HG03159 (cell line): ENCODE results near the gene PTPRG.

Experiments used
- ATAC-seq: cut with Tn5 transposase; IDR thresholded peaks from one replicate; pipeline ENCODE4 v1.9.1; 2021; ENCODE audit warnings: mild to moderate bottlenecking, moderate library complexity; ENCODE audit not compliant: unreplicated experiment

PTPRG gene

GRCh38 chr3:61908382-61908781 is 347.0 kb downstream of the PTPRG start:
- ATAC-seq: no peak

- no peak for ATAC-seq
Measured at GRCh38 chr3:61910732-61911131, 349.4 kb downstream of the PTPRG start.

DNA sequence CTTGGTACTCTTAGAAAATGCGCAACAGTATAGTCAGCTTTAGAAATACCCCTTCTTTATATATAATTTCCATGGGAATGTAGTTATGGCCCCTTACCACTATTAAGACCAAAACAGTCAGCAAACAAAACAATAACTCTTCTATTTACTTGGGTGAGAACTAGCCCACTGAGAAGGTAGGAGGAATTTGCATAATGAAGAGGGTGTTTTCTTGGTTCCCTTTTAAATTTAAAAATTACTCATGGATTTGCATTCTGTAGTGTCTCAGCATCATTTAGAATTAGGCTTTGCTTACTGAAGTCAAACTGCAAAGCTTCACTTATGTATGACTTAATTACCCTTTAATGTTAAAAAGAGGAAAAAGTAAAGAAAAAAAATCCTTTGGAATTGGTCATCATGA is 350.8 kb downstream of the PTPRG start:
- ATAC-seq: peak; percentile 92

- ATAC-seq: no peak
Measured at GRCh38 chr3:61913701-61914100, 352.3 kb downstream of the PTPRG start.

- ATAC-seq: no peak
Measured at GRCh38 chr3:61914276-61914675, 352.9 kb downstream of the PTPRG start.

DNA sequence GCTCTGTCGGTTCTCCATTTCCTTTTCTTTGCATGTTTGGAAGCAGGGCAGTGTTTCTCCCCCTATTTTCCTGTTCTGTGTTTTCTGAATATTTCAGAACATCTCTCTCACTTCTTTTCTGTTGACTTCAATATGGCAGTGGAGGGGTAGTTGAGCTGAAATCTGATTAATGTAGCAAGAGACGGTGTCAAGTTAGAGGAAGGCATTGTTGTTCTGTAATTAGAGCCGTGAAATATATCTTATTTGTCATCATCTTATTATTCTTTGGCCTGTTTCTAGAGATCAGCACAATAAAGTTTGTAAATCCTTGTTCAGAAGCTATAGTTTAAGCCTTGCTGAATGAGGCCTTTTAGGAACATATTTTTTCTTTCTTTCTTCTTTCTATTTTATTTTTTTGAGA is 353.9 kb downstream of the PTPRG start:
- no peak for ATAC-seq

- ATAC-seq: no peak
Measured at GRCh38 chr3:61919371-61919770, 358.0 kb downstream of the PTPRG start.

GRCh38 chr3:61922118-61922517 is 360.7 kb downstream of the PTPRG start:
- ATAC-seq: no peak

DNA sequence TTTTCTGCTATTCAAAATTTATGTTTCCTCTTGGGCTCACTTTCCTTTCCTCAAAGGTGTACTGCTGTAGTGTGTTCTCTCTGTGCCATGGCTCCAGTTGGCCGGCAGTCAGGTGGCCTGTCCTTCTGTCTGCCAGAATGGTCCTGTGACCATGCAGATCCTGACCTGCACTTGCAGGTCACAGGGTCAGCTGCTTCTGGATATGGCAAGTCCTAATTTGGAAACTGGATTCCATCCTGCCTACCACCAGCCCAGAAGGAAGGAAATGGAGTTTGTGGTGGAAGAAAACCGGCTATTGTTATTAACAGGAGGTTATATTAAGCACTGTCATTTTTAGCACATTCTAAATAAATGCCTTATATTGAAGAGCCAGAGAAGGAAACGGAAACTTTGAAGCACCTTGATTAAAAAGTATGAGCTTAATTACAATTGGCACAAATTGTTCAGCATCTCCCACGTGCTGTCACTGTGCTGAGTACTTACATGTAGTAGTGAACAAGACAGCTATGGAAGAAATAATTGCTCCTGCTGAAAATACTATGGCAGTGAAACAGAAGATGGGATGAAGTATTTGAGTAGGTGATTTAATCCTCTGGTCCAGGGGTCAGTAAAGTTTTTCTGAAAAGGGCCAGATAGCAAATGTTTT is 362.8 kb downstream of the PTPRG start:
- no peak for ATAC-seq

DNA sequence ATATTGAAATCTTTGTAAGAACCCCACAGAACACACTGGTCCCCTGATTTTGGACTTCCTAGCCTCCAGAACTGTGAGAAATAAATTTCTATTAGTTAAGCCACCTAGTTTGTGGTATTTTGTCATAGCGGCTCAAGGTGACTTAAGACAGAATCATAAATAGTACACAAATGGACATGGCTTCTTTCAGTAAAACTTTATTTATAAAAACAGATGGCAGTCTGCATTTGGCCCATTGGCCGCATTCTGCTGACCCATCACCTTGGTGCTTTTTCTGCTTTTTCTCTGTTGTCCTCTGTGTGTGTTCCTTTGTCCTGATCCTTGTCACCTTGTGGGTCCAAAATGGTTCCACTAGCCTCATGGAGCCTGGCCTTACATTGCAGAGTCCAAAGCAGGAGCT is 363.6 kb downstream of the PTPRG start:
- ATAC-seq: no peak

DNA sequence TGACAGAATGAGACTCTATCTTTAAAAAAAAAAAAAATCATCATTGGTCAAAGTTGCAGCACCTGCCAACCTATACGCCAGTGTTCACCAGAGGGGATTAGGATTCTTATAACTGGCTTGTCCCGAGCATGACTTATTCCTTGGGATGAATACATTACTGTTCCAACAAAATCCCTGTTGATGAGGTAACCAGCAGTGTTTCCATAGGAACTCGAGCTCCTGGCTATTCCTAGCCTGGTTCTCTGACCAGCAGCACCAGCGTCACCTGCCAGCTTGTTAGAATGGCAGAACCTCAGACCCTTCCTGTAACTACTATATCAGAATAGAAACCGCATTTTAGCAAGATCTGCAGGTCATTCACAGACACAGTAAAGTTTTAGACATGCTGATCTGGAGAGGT is 364.4 kb downstream of the PTPRG start:
- ATAC-seq: no peak

DNA sequence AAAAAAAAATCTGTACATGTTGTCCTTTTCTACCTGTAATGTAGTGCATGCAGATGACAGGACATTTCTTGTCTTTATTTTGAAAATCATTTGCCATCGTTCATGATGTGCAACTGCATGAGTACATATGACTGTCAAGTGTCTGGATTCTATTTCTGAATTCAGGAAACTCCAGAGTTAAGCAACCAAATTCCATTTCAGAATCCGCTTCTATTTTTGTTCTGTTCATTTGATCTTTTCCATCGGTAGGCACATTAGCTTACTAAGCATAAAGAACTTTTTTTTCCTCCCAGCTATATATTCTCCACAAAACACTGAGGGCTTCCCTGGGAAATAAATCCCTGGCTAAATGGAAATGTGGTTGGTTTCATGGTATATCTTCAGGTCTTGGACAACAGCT is 365.6 kb downstream of the PTPRG start:
- ATAC-seq: no peak

- no peak for ATAC-seq
Measured at GRCh38 chr3:61927332-61927731, 366.0 kb downstream of the PTPRG start.

DNA sequence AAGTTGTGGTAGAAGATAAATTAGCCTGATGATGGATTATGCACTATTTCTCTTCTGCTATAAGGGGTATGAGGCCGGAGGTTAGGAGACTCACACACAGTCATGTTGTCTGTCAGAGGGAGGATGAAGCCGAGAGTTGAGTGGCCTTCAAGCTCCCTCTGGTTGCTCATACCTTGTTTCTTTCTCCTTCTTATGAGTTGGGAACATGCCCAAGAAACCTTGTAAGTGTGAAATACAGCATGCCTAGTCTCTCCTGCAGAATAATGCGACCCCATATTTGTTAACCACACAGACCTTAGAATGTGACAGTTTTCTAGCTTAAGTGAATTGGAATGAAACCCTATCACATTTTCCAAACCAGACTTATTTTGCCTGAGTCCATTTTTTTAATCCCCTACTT is 366.7 kb downstream of the PTPRG start:
- ATAC-seq: no peak

DNA sequence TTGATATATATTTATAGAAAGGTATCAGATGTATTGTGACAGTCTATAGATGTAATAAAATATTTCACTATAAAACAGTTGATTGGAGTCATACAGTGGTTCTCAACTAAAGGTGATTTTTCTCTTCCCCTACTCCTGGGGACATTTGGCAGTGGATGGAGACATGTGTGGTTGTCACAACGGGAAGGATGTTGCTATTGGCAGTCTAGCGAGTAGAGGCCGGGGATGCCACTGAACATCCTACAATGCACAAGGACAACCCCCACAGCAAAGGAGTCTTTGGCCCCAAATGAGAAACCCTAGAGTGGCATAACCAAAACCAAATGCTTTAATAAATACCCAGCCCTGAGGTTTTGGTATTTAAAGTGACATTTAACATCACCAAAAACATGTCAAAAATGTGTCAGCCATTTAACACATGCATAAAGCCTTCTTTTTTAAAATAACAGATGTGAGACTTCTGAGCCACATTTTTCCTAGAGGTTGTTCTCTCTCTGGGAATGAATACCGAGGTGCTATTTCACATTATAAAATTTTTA is 367.5 kb downstream of the PTPRG start:
- ATAC-seq: no peak

GRCh38 chr3:61929617-61930016 is 368.2 kb downstream of the PTPRG start:
- no peak for ATAC-seq

- no peak for ATAC-seq
Measured at GRCh38 chr3:61932499-61932898, 371.1 kb downstream of the PTPRG start.

GRCh38 chr3:61933798-61934504 is 372.6 kb downstream of the PTPRG start:
- no peak for ATAC-seq

- no peak for ATAC-seq
Measured at GRCh38 chr3:61934505-61934871, 373.1 kb downstream of the PTPRG start.

DNA sequence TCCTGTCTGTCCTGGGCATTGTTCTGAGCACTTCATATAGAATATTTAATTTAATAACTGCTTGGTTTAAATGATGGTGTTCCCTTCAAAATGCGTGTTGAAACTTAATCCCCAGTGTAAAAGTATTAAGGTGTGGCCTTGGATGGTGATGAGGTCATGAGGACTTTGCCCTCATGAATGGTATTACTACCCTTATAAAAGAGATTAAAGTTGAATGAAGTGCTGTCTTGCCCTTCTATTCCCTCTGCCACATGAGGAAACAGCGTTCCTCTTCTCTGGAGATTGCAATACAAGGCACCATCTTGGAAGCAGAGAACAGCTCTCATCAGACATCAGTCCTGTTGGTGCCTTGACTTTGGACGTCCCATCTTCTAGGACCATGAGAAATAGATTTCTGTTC is 374.4 kb downstream of the PTPRG start:
- ATAC-seq: no peak

DNA sequence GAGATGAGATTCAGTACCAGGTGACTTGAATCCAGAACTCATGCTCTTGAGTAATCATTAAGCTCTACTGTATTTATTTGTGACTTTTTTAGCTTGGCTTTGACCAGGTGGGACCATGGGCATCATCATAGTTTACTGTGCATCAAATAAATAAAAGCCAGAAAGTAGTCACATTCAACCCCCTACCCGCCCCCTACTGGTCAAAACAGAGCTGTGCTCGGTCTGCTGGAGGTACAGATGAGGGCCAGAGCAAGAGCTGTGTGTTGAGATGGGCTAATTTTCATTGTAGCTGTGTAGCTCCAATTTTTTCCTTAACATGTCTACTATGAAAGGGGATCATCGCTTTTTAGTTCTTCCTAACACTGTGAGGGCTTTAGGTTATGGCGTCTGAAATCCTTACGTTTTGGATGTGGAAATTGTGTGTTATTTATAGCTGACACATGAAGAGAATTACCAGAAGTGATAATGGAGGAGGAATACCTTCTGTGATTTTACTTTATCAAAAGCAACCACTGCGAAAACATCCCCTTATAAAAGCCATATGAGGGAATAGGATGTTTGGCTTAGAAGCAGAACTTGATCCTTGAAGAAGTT is 375.1 kb downstream of the PTPRG start:
- ATAC-seq: peak; percentile 79

DNA sequence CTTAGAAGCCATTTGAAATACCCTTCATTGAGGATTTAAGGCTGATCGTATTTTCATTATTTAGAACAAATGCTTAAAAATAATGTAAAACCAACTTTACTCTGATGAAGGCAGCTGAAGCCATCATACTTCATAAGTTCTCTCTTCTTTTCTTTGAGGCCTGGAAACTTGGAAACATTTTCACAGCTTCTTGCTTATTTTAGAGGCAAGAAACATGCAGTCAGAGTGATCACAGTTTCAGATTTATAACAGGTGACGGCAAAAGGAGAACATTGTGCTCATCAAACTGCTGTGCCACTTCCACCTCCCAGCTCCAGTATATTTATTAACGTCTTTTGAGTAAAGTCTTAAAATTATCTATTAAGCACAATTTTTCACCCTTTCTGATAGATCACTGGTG is 376.1 kb downstream of the PTPRG start:
- no peak for ATAC-seq
